Vagina (tissue), 2 donors: ENCODE results near the gene BMP5. TPM values are rescaled to one million over a fixed set of nuclear protein-coding genes. Genes with fewer than 3 reads are reported as not detected.

ENCODE experiments used
- DNase-seq, 2 donors: peaks; one replicate each; pipeline ENCODE4 v3.0.0-alpha.2; 2017; ENCODE audit errors: extremely low spot score in 2 of 2
- H3K27ac ChIP-seq: fragments of 200-600 bp; sonication (generic); one replicate; pipeline ENCODE4 v1.5.1; 2019
- H3K27me3 ChIP-seq: fragments of 200-600 bp; sonication (generic); one replicate; pipeline ENCODE4 v1.5.1; 2019
- H3K36me3 ChIP-seq, 2 donors: fragments of 200-600 bp; sonication (generic); one replicate each; pipeline ENCODE4 v1.5.1; 2017 to 2019
- H3K4me1 ChIP-seq: fragments of 200-600 bp; sonication (generic); one replicate; pipeline ENCODE4 v1.5.1; 2019
- H3K4me3 ChIP-seq, 2 donors: fragments of 200-600 bp; sonication (generic); 1 replicate in 1 of 2; 2 replicates in 1 of 2; pipeline ENCODE4 v1.5.1; 2016 to 2019
- H3K9me3 ChIP-seq: fragments of 200-600 bp; sonication (generic); one replicate; pipeline ENCODE4 v1.5.1; 2019
- POLR2A ChIP-seq, 2 donors: fragments of 450-650 bp; IDR thresholded peaks; one replicate each; pipeline ENCODE4 v1.6.1; 2017; ENCODE audit warnings: antibody characterized with exemption in 2 of 2, mild to moderate bottlenecking in 2 of 2, moderate library complexity in 2 of 2
- POLR2AphosphoS5 ChIP-seq, 2 donors: sonication (generic); formaldehyde crosslinking; IDR thresholded peaks; one replicate each; pipeline ENCODE4 v1.9.0; 2017; ENCODE audit warnings: antibody characterized with exemption in 2 of 2, mild to moderate bottlenecking in 2 of 2, low read depth in 1 of 2; ENCODE audit not compliant: insufficient read depth in 1 of 2
- intact Hi-C: fragments of 100-400 bp; cut with DNase I; formaldehyde crosslinking; loops from one replicate; pipeline ENCODE4 v1.15.1; 2023
- total RNA-seq: library from RNA; depleted of rRNA; stranded (reverse); fragments of >200 nt; gene quantifications from one replicate; pipeline ENCODE4 v1.2.3, GENCODE V29; 2016
- TF ChIP-seq, protein P1 (sequence below), 3 experiments: fragments of 450-650 bp in 2 of 3; fragments of 200-600 bp in 1 of 3; sonication (generic) in 1 of 3; IDR thresholded peaks; one replicate each; pipeline ENCODE4 v1.5.1; 2017 to 2019; ENCODE audit warnings: antibody characterized with exemption in 3 of 3, mild to moderate bottlenecking in 2 of 3, moderate library complexity in 2 of 3

BMP5 gene
- total RNA-seq, 1 donor from 2014 or later, result not detected

DNA sequence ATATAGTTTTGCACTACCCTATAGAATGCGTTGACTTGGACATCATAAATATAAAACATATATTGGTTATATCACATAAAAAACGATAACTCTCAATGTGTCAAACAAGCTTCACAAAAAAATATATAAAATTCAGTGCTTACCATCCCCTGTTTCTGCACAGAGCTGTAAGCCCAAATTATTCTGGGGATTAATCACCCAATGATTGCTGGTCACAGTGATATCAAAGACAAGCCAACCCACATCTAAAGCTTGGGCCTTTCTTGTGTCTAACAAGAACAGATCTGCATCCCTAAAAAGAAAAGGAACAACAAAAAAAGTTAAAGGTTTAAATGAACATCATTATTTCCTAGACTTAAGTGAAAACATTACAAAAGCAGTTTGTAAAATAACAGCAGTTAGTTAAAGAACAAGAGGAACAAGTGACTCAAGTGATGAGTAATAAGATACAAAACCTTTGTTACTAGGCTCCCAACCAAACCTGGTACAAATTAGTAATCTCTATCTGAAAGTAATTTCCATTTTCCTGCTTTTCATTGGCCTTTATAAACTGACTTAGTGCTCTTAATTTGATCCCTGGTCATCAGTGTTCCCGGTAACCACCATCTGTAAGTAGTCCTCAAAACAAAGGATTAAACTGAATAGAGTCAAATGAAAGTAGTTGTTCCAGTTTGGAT is 81.1 kb downstream of the BMP5 start:
- no peak for DNase-seq
- no peaks in the 10 kb centered on the region for H3K4me1 ChIP-seq
- no peak overlapping the region for H3K27ac ChIP-seq
- no peaks in the 10 kb centered on the region for H3K9me3 ChIP-seq
- no peaks in the 10 kb centered on the region for H3K36me3 ChIP-seq
- H3K27me3 ChIP-seq, result no peaks in the 10 kb centered on the region
- no peak overlapping the region for H3K4me3 ChIP-seq
- intact Hi-C loops, result no loop called here
- TF ChIP-seq, protein P1, sequence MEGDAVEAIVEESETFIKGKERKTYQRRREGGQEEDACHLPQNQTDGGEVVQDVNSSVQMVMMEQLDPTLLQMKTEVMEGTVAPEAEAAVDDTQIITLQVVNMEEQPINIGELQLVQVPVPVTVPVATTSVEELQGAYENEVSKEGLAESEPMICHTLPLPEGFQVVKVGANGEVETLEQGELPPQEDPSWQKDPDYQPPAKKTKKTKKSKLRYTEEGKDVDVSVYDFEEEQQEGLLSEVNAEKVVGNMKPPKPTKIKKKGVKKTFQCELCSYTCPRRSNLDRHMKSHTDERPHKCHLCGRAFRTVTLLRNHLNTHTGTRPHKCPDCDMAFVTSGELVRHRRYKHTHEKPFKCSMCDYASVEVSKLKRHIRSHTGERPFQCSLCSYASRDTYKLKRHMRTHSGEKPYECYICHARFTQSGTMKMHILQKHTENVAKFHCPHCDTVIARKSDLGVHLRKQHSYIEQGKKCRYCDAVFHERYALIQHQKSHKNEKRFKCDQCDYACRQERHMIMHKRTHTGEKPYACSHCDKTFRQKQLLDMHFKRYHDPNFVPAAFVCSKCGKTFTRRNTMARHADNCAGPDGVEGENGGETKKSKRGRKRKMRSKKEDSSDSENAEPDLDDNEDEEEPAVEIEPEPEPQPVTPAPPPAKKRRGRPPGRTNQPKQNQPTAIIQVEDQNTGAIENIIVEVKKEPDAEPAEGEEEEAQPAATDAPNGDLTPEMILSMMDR (IDR thresholded peaks at IDR 0.05), result no peak
- no peak for TF ChIP-seq POLR2AphosphoS5 (IDR thresholded peaks at IDR 0.05; ENCODE audit: insufficient read depth in 1 of 2, low read depth in 1 of 2)
- TF ChIP-seq POLR2A (IDR thresholded peaks at IDR 0.05), result no peak

- no peak for DNase-seq
- Histone ChIP-seq H3K9me3 (no peaks in the 10 kb centered on the region), H3K27me3 (no peaks in the 10 kb centered on the region), H3K36me3 (no peaks in the 10 kb centered on the region), H3K27ac (no peak overlapping the region), H3K4me3 (no peak overlapping the region), H3K4me1 (no peaks in the 10 kb centered on the region)
- intact Hi-C loops, result no loop called here
- TF ChIP-seq, protein P1 (IDR thresholded peaks at IDR 0.05), result no peak
- TF ChIP-seq POLR2AphosphoS5 (IDR thresholded peaks at IDR 0.05; ENCODE audit: insufficient read depth in 1 of 2, low read depth in 1 of 2), result no peak
- no peak for TF ChIP-seq POLR2A (IDR thresholded peaks at IDR 0.05)
Observed at GRCh38 chr6:55785273-55785672, 90.1 kb downstream of the BMP5 start.

DNA sequence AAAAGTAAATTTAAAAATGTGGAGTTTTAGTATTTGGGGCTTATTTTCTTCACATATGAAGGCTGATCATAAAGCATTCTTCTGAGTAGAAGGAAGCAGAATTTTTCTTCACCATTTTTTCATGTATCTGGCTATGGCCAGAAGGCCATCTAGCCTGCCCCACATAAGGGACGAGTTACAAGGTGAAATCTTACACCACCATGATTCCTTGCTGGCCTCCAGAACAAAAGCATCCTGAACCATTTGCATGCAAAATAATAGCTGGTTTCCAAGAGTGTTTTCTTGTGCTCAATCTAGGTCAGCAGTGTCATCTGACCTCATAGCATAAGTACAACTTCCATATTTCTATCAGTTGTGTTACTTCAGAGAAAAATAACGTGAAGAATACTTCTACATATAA is 93.1 kb downstream of the BMP5 start:
- Histone ChIP-seq H3K36me3 (no peaks in the 10 kb centered on the region), H3K9me3 (no peaks in the 10 kb centered on the region), H3K27me3 (no peaks in the 10 kb centered on the region), H3K4me1 (no peaks in the 10 kb centered on the region), H3K4me3 (no peak overlapping the region), H3K27ac (no peak overlapping the region)
- TF ChIP-seq, protein P1 (IDR thresholded peaks at IDR 0.05), result no peak
- TF ChIP-seq POLR2A (IDR thresholded peaks at IDR 0.05) (no peak), POLR2AphosphoS5 (IDR thresholded peaks at IDR 0.05; ENCODE audit: insufficient read depth in 1 of 2, low read depth in 1 of 2) (no peak)
- intact Hi-C loops, result no loop called here
- DNase-seq, result no peak

DNA sequence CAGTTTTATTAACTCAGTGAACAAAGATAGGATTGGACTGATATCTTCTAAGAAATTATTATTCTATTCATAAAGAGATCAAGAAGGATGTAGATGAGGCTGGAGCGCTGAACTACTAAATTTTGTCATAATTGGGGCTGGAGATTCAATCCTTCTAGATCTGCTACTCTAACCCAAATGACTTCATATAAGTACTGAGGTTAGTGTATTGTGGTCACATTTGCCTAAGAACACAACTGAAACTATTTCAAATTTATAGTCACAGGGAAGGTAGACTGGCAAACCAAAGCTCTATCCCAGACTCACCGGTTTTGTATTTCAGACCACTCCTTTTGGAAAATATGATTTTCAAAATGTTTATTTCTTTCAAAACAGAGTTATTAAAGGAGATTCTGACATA is 96.7 kb downstream of the BMP5 start:
- H3K9me3 ChIP-seq, result no peaks in the 10 kb centered on the region
- H3K4me1 ChIP-seq, result no peaks in the 10 kb centered on the region
- no peaks in the 10 kb centered on the region for H3K36me3 ChIP-seq
- DNase-seq, result no peak
- TF ChIP-seq POLR2AphosphoS5 (IDR thresholded peaks at IDR 0.05; ENCODE audit: insufficient read depth in 1 of 2, low read depth in 1 of 2), result no peak
- TF ChIP-seq, protein P1 (IDR thresholded peaks at IDR 0.05), result no peak
- no peak for TF ChIP-seq POLR2A (IDR thresholded peaks at IDR 0.05)
- intact Hi-C loops, result no loop called here
- no peaks in the 10 kb centered on the region for H3K27me3 ChIP-seq
- H3K4me3 ChIP-seq, result no peak overlapping the region
- no peak overlapping the region for H3K27ac ChIP-seq

DNA sequence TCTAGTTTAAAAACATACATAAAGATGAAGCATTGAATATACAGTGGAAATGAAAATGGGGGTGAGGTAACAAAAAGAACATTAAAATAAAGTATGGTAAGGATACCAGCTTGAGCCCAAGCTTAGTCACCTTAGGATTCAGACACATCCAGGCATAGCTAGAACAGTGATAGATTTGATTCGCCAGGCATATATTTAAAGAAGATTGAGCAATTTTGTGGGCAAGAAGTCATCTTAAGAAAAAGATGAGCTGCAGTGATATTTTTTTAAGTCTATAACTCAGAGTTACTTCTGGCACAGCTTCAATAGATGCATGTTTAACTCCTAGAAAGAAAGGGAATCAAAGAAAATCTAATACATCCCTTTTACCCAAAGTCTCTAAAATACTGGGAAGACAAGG is 97.9 kb downstream of the BMP5 start:
- no peaks in the 10 kb centered on the region for H3K27me3 ChIP-seq
- no peaks in the 10 kb centered on the region for H3K4me1 ChIP-seq
- intact Hi-C loops, result no loop called here
- DNase-seq, result no peak
- no peak overlapping the region for H3K27ac ChIP-seq
- TF ChIP-seq POLR2A (IDR thresholded peaks at IDR 0.05) (no peak), POLR2AphosphoS5 (IDR thresholded peaks at IDR 0.05; ENCODE audit: insufficient read depth in 1 of 2, low read depth in 1 of 2) (no peak)
- TF ChIP-seq, protein P1 (IDR thresholded peaks at IDR 0.05), result no peak
- no peak overlapping the region for H3K4me3 ChIP-seq
- H3K9me3 ChIP-seq, result no peaks in the 10 kb centered on the region
- H3K36me3 ChIP-seq, result no peaks in the 10 kb centered on the region
